ENCODE data around the gene TLE7.

- TF ChIP-seq CTCF (IDR thresholded peaks at IDR 0.05) (no peak), POLR2AphosphoS5 (IDR thresholded peaks at IDR 0.05) (no peak), POLR2A (IDR thresholded peaks at IDR 0.05; ENCODE audit: low read depth) (no peak)
These were observed 61.0 kb downstream of the TLE7 start for GRCh38 chr16:71380831-71381230.

All from esophagus muscularis mucosa (tissue), 3 donors.